ENCODE data around the gene PRR22. TPM values are rescaled to one million over a fixed set of nuclear protein-coding genes. Genes with fewer than 3 reads are reported as not detected.

The PRR22 gene
- total RNA-seq, 1 experiment from 2014 or later, result 5.6 TPM

DNA sequence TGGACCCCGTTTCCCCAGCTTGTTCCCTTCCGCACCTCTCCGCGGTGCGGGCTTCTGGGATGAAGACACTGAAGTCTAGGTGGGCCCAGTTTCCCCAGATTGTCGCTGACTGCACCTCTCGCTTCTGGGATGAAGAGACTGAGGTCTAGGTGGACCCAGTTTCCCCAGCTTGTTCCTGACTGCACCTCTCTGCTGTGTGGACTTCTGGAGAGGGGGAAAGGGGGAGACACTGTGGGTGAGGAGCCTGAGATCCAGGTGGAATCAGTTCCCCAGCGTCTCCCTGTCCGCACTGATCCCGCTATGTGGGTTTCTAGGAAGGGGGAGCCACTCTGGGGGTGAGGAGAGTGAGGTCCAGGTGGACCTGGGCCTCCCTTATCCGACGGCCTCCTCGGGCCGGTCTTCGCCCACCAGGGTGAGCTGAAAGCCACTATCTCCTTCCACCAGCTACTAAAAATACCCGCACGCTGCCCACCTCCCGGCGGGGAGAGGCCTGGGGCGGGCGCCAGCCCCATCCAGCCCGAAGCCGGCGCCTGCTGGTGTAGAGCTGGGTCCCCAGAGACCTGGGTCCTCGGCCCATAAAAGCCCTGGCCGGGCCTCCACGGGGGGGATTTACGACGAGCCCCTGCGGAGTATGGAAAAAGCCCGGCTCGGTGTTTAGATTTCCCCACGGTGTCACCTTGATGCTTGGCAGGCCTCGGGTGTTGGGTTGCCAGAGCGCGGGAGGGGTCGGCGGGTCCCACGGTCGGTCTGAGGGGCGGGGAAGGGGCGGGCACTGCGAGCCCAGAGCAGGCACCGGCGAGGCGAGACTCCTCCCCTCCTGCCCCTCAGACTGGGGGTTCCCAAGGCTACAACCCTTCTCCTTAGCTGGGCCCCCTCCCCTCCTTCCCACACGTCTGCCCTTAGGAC lies 44.4 kb upstream of the PRR22 start:
- no peaks in the 10 kb centered on the region for H4K20me1 ChIP-seq (ENCODE audit: low read length)
- intact Hi-C loops (cut with micrococcal nuclease), result no loop called here
- H3K9me3 ChIP-seq (ENCODE audit: low read length), result no peaks in the 10 kb centered on the region
- H3K4me2 ChIP-seq (ENCODE audit: low read length), result peak overlapping the region; percentile 77
- ATAC-seq, result no peak
- BruUV-seq (replicated peaks), result TSS peak; percentile 99
- peaks cover 14% of the 10 kb centered on the region; the same call in 1 of the 2 replicates for H3K4me1 ChIP-seq (ENCODE audit: insufficient read depth, low read length)
- peak overlapping the region; percentile 59; the same call in 1 of the 2 replicates for H3K4me3 ChIP-seq (ENCODE audit: low read length)
- H3K36me3 ChIP-seq (ENCODE audit: low read depth, low read length), result no peaks in the 10 kb centered on the region
- DNase-seq, result no peak
- no peaks in the 10 kb centered on the region for H3K9me2 ChIP-seq (replicated peaks; ENCODE audit: low read length)
- no peak overlapping the region for H3K27ac ChIP-seq (ENCODE audit: low read length)
- H3F3A ChIP-seq (ENCODE audit: low read length, unreplicated experiment), result no peaks in the 10 kb centered on the region
- no peak overlapping the region for H2AFZ ChIP-seq (ENCODE audit: low read length)
- ChIA-PET POLR2A (ENCODE audit: unreplicated experiment) (no interaction called here), CTCF (interaction anchor here (1.9 kb wide), 1 partner anchor 25 kb away, joined by 11 read pairs; no protein-coding TSS in a partner anchor)
- no peaks in the 10 kb centered on the region for H3K79me2 ChIP-seq (ENCODE audit: low read length)
- H3K9ac ChIP-seq (ENCODE audit: low read length), result peak overlapping the region; percentile 68
- no peak for TF ChIP-seq EZH2 (IDR thresholded peaks at IDR 0.05; ENCODE audit: low read length, unreplicated experiment)
- TF ChIP-seq EZH2phosphoT487 (IDR thresholded peaks at IDR 0.05; ENCODE audit: borderline replicate concordance, low read length), result no peak
- TF ChIP-seq, protein P1, sequence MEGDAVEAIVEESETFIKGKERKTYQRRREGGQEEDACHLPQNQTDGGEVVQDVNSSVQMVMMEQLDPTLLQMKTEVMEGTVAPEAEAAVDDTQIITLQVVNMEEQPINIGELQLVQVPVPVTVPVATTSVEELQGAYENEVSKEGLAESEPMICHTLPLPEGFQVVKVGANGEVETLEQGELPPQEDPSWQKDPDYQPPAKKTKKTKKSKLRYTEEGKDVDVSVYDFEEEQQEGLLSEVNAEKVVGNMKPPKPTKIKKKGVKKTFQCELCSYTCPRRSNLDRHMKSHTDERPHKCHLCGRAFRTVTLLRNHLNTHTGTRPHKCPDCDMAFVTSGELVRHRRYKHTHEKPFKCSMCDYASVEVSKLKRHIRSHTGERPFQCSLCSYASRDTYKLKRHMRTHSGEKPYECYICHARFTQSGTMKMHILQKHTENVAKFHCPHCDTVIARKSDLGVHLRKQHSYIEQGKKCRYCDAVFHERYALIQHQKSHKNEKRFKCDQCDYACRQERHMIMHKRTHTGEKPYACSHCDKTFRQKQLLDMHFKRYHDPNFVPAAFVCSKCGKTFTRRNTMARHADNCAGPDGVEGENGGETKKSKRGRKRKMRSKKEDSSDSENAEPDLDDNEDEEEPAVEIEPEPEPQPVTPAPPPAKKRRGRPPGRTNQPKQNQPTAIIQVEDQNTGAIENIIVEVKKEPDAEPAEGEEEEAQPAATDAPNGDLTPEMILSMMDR (conservative IDR thresholded peaks at IDR 0.05; ENCODE audit: low read depth, low read length), result no peak
- H3K27me3 ChIP-seq (ENCODE audit: low read length), result no peaks in the 10 kb centered on the region

DNA sequence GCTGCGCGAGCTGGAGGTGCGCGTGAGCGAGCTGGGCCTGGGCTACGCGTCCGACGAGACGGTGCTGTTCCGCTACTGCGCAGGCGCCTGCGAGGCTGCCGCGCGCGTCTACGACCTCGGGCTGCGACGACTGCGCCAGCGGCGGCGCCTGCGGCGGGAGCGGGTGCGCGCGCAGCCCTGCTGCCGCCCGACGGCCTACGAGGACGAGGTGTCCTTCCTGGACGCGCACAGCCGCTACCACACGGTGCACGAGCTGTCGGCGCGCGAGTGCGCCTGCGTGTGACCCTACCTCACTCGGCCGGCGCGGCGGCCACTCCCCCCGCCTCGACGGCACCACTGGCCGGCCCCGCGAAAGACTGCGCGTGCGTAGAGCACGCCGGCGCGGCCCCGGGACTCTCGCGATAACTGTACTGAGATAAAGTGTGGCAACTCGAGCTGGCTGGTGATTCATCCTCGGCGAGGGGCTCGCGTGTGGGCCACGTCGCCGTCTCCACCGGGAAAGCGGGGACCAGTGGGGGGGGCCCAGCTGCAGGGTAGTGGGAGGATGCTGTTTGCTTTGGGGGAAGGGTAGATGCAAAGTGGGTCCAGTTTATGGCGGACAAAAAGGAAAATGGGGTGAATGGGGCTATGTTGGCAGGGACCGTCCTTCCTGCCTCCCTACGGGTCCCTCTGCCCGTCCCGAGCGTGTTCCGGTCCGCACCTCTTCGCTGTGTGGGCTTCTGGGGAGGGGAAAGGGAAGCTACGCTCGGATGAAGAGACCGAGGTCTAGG lies 43.5 kb upstream of the PRR22 start:
- CTCF ChIA-PET, result interaction anchor here (1.9 kb wide), 1 partner anchor 24 kb away, joined by 11 read pairs; no protein-coding TSS in a partner anchor
- Histone ChIP-seq H3K36me3 (ENCODE audit: low read depth, low read length) (no peaks in the 10 kb centered on the region), H3K4me1 (ENCODE audit: insufficient read depth, low read length) (peaks cover 14% of the 10 kb centered on the region; the same call in 1 of the 2 replicates), H4K20me1 (ENCODE audit: low read length) (no peaks in the 10 kb centered on the region), H3K27ac (ENCODE audit: low read length) (peak overlapping the region; percentile 35; the same call in 1 of the 2 replicates), H3K79me2 (ENCODE audit: low read length) (no peaks in the 10 kb centered on the region), H3K9me2 (replicated peaks; ENCODE audit: low read length) (no peaks in the 10 kb centered on the region), H3F3A (ENCODE audit: low read length, unreplicated experiment) (no peaks in the 10 kb centered on the region), H3K4me2 (ENCODE audit: low read length) (peak overlapping the region; percentile 77), H3K27me3 (ENCODE audit: low read length) (no peaks in the 10 kb centered on the region), H3K4me3 (ENCODE audit: low read length) (peak overlapping the region; percentile 59), H2AFZ (ENCODE audit: low read length) (peak overlapping the region; percentile 83), H3K9me3 (ENCODE audit: low read length) (no peaks in the 10 kb centered on the region), H3K9ac (ENCODE audit: low read length) (peak overlapping the region; percentile 68)
- BruUV-seq (replicated peaks), result no TSS peak
- no peak for TF ChIP-seq EZH2phosphoT487 (IDR thresholded peaks at IDR 0.05; ENCODE audit: borderline replicate concordance, low read length)
- POLR2A ChIA-PET (ENCODE audit: unreplicated experiment), result interaction anchor here (0.6 kb wide), 1 partner anchor 75 kb away, joined by 4 read pairs; the partner anchor contains the start of gene NDUFA11
- DNase-seq (peak; percentile 88), ATAC-seq (peak; percentile 64)
- intact Hi-C loops (cut with micrococcal nuclease), result no loop called here

DNA sequence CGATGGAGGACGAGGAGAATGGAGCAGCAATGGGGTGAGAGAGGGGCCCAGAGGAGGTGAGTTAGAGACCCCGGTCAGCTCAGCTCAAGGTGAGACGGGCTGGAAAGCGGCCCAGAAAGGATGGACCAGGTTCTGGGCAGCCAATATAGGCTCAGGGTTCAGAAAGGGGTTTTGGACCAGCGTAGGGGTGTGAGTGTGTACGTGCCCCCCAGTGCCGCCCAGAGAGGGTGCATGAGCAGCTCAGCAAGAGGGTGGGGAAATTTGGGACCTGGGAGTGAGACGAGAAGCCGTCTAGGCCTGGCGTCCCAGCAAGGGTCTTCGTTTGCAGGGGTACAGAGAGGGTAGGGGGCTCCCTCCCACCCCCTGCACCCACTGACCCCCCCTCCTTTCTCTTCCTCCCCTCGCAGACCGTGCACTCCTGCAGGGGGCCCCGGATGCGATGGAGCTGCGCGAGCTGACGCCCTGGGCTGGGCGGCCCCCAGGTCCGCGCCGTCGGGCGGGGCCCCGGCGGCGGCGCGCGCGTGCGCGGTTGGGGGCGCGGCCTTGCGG lies 42.9 kb upstream of the PRR22 start:
- Histone ChIP-seq H2AFZ (ENCODE audit: low read length) (no peak overlapping the region; the same call in none of the 2 replicates), H3K4me2 (ENCODE audit: low read length) (peak overlapping the region; percentile 51), H3K9ac (ENCODE audit: low read length) (no peak overlapping the region), H3K36me3 (ENCODE audit: low read depth, low read length) (no peaks in the 10 kb centered on the region), H3K27ac (ENCODE audit: low read length) (no peak overlapping the region), H3K9me2 (replicated peaks; ENCODE audit: low read length) (no peaks in the 10 kb centered on the region), H3K27me3 (ENCODE audit: low read length) (no peaks in the 10 kb centered on the region), H3K4me1 (ENCODE audit: insufficient read depth, low read length) (peaks cover 14% of the 10 kb centered on the region; the same call in 1 of the 2 replicates), H3K4me3 (ENCODE audit: low read length) (peak overlapping the region; percentile 35), H4K20me1 (ENCODE audit: low read length) (no peaks in the 10 kb centered on the region), H3K9me3 (ENCODE audit: low read length) (no peaks in the 10 kb centered on the region), H3F3A (ENCODE audit: low read length, unreplicated experiment) (no peaks in the 10 kb centered on the region), H3K79me2 (ENCODE audit: low read length) (no peaks in the 10 kb centered on the region)
- POLR2A ChIA-PET (ENCODE audit: unreplicated experiment), result interaction anchor here (0.6 kb wide), 2 partner anchors 76 to 86 kb away, joined by 4 read pairs; partner anchors contain the start of genes CAPS and NDUFA11
- intact Hi-C loops (cut with micrococcal nuclease), result no loop called here
- CTCF ChIA-PET, result interaction anchor here (1.9 kb wide), 1 partner anchor 23 kb away, joined by 11 read pairs; no protein-coding TSS in a partner anchor
- no peak for DNase-seq
- ATAC-seq, result no peak
- BruUV-seq (replicated peaks), result no TSS peak
- TF ChIP-seq, protein P1 (conservative IDR thresholded peaks at IDR 0.05; ENCODE audit: low read depth, low read length), result no peak
- TF ChIP-seq EZH2 (IDR thresholded peaks at IDR 0.05; ENCODE audit: low read length, unreplicated experiment), result no peak
- no peak for TF ChIP-seq EZH2phosphoT487 (IDR thresholded peaks at IDR 0.05; ENCODE audit: borderline replicate concordance, low read length)
